ENCODE measurements around the gene KRTAP10-9.
"Not testable (repeated sequence)": the region's sequence is repeated elsewhere in the genome, so short reads cannot be mapped to it uniquely, and the experiment has no call there.

DNA sequence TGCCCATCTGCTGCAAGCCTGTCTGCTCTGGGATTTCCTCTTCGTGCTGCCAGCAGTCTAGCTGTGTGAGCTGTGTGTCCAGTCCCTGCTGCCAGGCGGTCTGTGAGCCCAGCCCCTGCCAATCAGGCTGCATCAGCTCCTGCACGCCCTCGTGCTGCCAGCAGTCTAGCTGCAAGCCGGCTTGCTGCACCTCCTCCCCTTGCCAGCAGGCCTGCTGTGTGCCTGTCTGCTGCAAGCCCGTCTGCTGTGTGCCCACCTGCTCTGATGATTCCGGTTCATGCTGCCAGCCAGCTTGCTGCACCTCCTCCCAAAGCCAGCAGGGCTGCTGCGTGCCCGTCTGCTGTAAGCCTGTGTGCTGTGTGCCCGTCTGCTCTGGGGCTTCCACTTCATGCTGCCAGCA lies 25.8 kb upstream of the KRTAP10-9 start:
- TF ChIP-seq CREB5 (CRISPR knock-in tag; IDR thresholded peaks at IDR 0.05; ENCODE audit: low read depth); ARNTL (CRISPR knock-in tag; IDR thresholded peaks at IDR 0.05; ENCODE audit: borderline replicate concordance, low read depth): not testable (repeated sequence)

Data from SK-N-SH treated with all-trans-retinoic acid at 6 μM for 48 hours (cell line).